ENCODE data around the gene RFX1. TPM values are rescaled to one million over a fixed set of nuclear protein-coding genes. Genes with fewer than 3 reads are reported as not detected.
A peak's percentile ranks its signal among the peaks of the same experiment; 100 is the strongest.

Gene RFX1
- total and polyA plus RNA-seq, 9 of the 15 experiments (the other 6 are each of a cell fraction or from before 2014, with no cell fraction given) = 0.14 to 19.3 (median 1.2) TPM

DNA sequence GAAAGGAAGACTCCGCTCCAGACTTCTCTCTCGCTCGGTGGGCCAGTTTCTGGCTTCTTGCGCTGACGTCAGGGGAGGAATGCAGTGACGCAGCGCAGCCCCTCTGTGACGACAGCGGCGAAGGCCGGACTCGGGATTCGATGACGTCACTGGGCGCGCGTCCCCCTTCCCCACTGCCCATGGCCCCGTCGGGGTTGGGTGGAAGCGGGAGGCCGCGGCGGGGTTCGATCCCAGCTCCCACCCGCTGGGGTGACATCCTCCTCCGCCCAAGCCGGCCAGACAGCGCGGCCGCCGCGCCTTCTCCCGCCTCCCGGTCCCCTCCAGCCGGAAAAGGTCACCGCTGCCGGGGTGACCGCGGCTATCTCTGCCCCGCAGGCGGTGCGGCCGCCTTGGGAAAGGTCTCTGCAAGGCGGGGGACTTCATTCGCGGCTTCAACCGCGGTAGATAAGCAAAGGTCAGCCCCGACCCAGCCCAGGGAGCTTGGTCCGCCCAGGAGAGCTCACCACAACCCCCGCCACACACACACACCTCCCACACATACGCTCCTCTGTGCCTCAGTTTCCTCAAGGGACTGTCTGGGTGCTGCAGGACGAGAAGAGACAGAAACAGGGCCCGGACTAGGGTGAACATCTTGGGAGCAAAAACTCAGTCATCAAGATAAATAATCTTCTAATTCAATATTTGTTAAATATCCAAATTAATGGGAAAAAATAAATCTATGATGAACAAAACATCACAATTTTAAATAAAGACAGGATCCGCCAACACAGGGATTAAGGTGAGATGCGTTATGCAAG lies 844 bp upstream of the RFX1 start (continued):
- TF ChIP-seq, protein P1, sequence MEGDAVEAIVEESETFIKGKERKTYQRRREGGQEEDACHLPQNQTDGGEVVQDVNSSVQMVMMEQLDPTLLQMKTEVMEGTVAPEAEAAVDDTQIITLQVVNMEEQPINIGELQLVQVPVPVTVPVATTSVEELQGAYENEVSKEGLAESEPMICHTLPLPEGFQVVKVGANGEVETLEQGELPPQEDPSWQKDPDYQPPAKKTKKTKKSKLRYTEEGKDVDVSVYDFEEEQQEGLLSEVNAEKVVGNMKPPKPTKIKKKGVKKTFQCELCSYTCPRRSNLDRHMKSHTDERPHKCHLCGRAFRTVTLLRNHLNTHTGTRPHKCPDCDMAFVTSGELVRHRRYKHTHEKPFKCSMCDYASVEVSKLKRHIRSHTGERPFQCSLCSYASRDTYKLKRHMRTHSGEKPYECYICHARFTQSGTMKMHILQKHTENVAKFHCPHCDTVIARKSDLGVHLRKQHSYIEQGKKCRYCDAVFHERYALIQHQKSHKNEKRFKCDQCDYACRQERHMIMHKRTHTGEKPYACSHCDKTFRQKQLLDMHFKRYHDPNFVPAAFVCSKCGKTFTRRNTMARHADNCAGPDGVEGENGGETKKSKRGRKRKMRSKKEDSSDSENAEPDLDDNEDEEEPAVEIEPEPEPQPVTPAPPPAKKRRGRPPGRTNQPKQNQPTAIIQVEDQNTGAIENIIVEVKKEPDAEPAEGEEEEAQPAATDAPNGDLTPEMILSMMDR (IDR thresholded peaks at IDR 0.05 in 2 of 3, conservative IDR thresholded peaks at IDR 0.05 in 1 of 3; ENCODE audit: insufficient read depth in 2 of 3, low read depth in 1 of 3, low read length in 3 of 3) = 0 out of 6 replicates have a peak, but pooled peaks of 1 of the 3 experiments have one; percentile 4
- peak; percentile 81; the same call in 1 of the 2 replicates for TF ChIP-seq ZNF830 (CRISPR knock-in tag; IDR thresholded peaks at IDR 0.05)
- TF ChIP-seq SETDB1 (IDR thresholded peaks at IDR 0.05; ENCODE audit: low read length) = no peak
- TF ChIP-seq SIN3B (IDR thresholded peaks at IDR 0.05; ENCODE audit: low read depth) = no peak
- peak; percentile 21 for TF ChIP-seq NUFIP1 (IDR thresholded peaks at IDR 0.05; ENCODE audit: partially characterized antibody)
- peak; percentile 89 for TF ChIP-seq NFIC (IDR thresholded peaks at IDR 0.05)
- TF ChIP-seq SIX5 (IDR thresholded peaks at IDR 0.05; ENCODE audit: borderline replicate concordance in 1 of 2, insufficient read depth in 1 of 2, low read depth in 1 of 2, low read length in 2 of 2) = no peak
- peak; percentile 100 for TF ChIP-seq CBFB (CRISPR knock-in tag; IDR thresholded peaks at IDR 0.05)
- peak; percentile 99 for TF ChIP-seq TARDBP (IDR thresholded peaks at IDR 0.05)
- TF ChIP-seq, protein P2, sequence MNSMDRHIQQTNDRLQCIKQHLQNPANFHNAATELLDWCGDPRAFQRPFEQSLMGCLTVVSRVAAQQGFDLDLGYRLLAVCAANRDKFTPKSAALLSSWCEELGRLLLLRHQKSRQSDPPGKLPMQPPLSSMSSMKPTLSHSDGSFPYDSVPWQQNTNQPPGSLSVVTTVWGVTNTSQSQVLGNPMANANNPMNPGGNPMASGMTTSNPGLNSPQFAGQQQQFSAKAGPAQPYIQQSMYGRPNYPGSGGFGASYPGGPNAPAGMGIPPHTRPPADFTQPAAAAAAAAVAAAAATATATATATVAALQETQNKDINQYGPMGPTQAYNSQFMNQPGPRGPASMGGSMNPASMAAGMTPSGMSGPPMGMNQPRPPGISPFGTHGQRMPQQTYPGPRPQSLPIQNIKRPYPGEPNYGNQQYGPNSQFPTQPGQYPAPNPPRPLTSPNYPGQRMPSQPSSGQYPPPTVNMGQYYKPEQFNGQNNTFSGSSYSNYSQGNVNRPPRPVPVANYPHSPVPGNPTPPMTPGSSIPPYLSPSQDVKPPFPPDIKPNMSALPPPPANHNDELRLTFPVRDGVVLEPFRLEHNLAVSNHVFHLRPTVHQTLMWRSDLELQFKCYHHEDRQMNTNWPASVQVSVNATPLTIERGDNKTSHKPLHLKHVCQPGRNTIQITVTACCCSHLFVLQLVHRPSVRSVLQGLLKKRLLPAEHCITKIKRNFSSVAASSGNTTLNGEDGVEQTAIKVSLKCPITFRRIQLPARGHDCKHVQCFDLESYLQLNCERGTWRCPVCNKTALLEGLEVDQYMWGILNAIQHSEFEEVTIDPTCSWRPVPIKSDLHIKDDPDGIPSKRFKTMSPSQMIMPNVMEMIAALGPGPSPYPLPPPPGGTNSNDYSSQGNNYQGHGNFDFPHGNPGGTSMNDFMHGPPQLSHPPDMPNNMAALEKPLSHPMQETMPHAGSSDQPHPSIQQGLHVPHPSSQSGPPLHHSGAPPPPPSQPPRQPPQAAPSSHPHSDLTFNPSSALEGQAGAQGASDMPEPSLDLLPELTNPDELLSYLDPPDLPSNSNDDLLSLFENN (IDR thresholded peaks at IDR 0.05; ENCODE audit: low read depth in 2 of 2, low read length in 2 of 2) = peak; percentile 15 to 98; a peak in 2 of 4 replicates
- TF ChIP-seq KHSRP (IDR thresholded peaks at IDR 0.05) = peak; percentile 99
- 0 out of 2 replicates have a peak, but pooled peaks have one; percentile 51 for TF ChIP-seq NR1H2 (CRISPR knock-in tag; IDR thresholded peaks at IDR 0.05)
- no peak for TF ChIP-seq ZNF717 (CRISPR knock-in tag; IDR thresholded peaks at IDR 0.05)
- TF ChIP-seq, protein P3, sequence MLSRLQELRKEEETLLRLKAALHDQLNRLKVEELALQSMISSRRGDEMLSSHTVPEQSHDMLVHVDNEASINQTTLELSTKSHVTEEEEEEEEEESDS (CRISPR knock-in tag; IDR thresholded peaks at IDR 0.05) = no peak
- TF ChIP-seq HDAC1 (IDR thresholded peaks at IDR 0.05) = peak in 1 of 2 experiments; percentile 94; a peak in 2 of 4 replicates
- TF ChIP-seq, protein P4, sequence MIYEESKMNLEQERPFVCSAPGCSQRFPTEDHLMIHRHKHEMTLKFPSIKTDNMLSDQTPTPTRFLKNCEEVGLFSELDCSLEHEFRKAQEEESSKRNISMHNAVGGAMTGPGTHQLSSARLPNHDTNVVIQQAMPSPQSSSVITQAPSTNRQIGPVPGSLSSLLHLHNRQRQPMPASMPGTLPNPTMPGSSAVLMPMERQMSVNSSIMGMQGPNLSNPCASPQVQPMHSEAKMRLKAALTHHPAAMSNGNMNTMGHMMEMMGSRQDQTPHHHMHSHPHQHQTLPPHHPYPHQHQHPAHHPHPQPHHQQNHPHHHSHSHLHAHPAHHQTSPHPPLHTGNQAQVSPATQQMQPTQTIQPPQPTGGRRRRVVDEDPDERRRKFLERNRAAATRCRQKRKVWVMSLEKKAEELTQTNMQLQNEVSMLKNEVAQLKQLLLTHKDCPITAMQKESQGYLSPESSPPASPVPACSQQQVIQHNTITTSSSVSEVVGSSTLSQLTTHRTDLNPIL (CRISPR knock-in tag; IDR thresholded peaks at IDR 0.05) = peak; percentile 83; the same call in 1 of the 2 replicates
- TF ChIP-seq SAFB2 (IDR thresholded peaks at IDR 0.05; ENCODE audit: borderline replicate concordance, low read depth, low read length, severe bottlenecking) = no peak
- TF ChIP-seq HIVEP1 (CRISPR knock-in tag; IDR thresholded peaks at IDR 0.05) = no peak
- TF ChIP-seq ZNF583 (CRISPR knock-in tag; IDR thresholded peaks at IDR 0.05) = peak; percentile 66; the same call in 1 of the 2 replicates
- TF ChIP-seq, protein P5, sequence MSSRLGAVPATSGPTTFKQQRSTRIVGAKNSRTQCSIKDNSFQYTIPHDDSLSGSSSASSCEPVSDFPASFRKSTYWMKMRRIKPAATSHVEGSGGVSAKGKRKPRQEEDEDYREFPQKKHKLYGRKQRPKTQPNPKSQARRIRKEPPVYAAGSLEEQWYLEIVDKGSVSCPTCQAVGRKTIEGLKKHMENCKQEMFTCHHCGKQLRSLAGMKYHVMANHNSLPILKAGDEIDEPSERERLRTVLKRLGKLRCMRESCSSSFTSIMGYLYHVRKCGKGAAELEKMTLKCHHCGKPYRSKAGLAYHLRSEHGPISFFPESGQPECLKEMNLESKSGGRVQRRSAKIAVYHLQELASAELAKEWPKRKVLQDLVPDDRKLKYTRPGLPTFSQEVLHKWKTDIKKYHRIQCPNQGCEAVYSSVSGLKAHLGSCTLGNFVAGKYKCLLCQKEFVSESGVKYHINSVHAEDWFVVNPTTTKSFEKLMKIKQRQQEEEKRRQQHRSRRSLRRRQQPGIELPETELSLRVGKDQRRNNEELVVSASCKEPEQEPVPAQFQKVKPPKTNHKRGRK (tag; IDR thresholded peaks at IDR 0.05) = no peak
